Panc1 (cell line): ENCODE measurements around the gene REPIN1. TPM values are rescaled to one million over a fixed set of nuclear protein-coding genes. Genes with fewer than 3 reads are reported as not detected.

ENCODE experiments used
- ATAC-seq: fragments of 200-7000 bp; cut with Tn5 transposase; 2 replicates; pipeline ENCODE4 v1.9.1; 2020; ENCODE audit warnings: mild to moderate bottlenecking, moderate library complexity
- BruUV-seq: library from RNA; stranded (reverse); fragments of 400-500 nt; replicated peaks from 2 replicates; lab custom pipeline; 2021; lab: Mats Ljungman, UMichigan
- CTCF ChIA-PET: fragments of 300-600 bp; sonication (Branson Sonifier 250); formaldehyde crosslinking; loops from one replicate; lab custom pipeline; 2022; ENCODE audit warnings: antibody characterized with exemption; lab: Charles Lee
- POLR2A ChIA-PET: fragments of 300-600 bp; sonication (Branson Sonifier 250); formaldehyde crosslinking; loops from one replicate; lab custom pipeline; 2022; ENCODE audit warnings: antibody characterized with exemption; lab: Charles Lee
- DNase-seq: peaks from one replicate; pipeline ENCODE4 v3.0.0-alpha.2; 2010; ENCODE audit warnings: low read depth, low spot score
- H3K27ac ChIP-seq: 2 replicates; pipeline ENCODE4 v1.5.1; 2011; ENCODE audit warnings: mild to moderate bottlenecking, low read length, inconsistent platforms
- H3K27me3 ChIP-seq: fragments of 200-500 bp; sonication (Bioruptor generic); 2 replicates; pipeline ENCODE4 v1.6.0; 2014; ENCODE audit warnings: low read length, inconsistent platforms; ENCODE audit not compliant: control insufficient read depth, insufficient read depth
- H3K36me3 ChIP-seq: fragments of 200-500 bp; sonication (Bioruptor generic); 2 replicates; pipeline ENCODE4 v1.5.1; 2014; ENCODE audit warnings: inconsistent platforms, mild to moderate bottlenecking, low read length, moderate library complexity; ENCODE audit not compliant: control insufficient read depth, insufficient read depth
- H3K4me1 ChIP-seq: 2 replicates; pipeline ENCODE4 v1.5.1; 2011; ENCODE audit warnings: inconsistent platforms, mild to moderate bottlenecking, low read length, moderate library complexity; ENCODE audit not compliant: control insufficient read depth, insufficient read depth
- H3K4me3 ChIP-seq, 2 experiments: 2 replicates each; pipeline ENCODE4 v1.5.1; 2011 to 2012; ENCODE audit warnings: low read depth in 2 of 2, low read length in 2 of 2, mild to moderate bottlenecking in 2 of 2, inconsistent platforms in 1 of 2, moderate library complexity in 1 of 2
- H3K9me3 ChIP-seq: fragments of 200-500 bp; sonication (Bioruptor generic); 2 replicates; pipeline ENCODE4 v1.5.1; 2014; ENCODE audit warnings: low read depth, mild to moderate bottlenecking, inconsistent platforms, low read length, moderate library complexity; ENCODE audit not compliant: control insufficient read depth, insufficient read depth
- CTCF ChIP-seq: fragments of 450-650 bp; IDR thresholded peaks from 2 replicates; pipeline ENCODE4 v1.5.1; 2017; ENCODE audit warnings: mild to moderate bottlenecking
- POLR2AphosphoS5 ChIP-seq: IDR thresholded peaks from 2 replicates; pipeline ENCODE4 v1.6.1; 2012; ENCODE audit warnings: mild to moderate bottlenecking, low read depth, low read length, moderate library complexity
- REST ChIP-seq, 2 experiments: IDR thresholded peaks; 2 replicates each; pipeline ENCODE4 v1.6.1; 2011 to 2012; ENCODE audit warnings: low read depth in 2 of 2, control low read depth in 1 of 2, low read length in 1 of 2, mild to moderate bottlenecking in 1 of 2, moderate library complexity in 1 of 2; ENCODE audit not compliant: insufficient read depth in 1 of 2
- SIN3A ChIP-seq: IDR thresholded peaks from 2 replicates; pipeline ENCODE4 v1.6.1; 2012; ENCODE audit warnings: low read depth, mild to moderate bottlenecking, low read length, moderate library complexity, borderline replicate concordance; ENCODE audit not compliant: insufficient read depth
- TCF7L2 ChIP-seq: IDR thresholded peaks from 2 replicates; pipeline ENCODE4 v1.6.1; 2011; ENCODE audit warnings: mild to moderate bottlenecking, low read depth, low read length, inconsistent platforms
- in situ Hi-C: cut with HindIII; loops from 2 replicates; pipeline ENCODE4 v1.10.0; 2016; ENCODE audit warnings: low sequenced_read_pairs, low pct_unique_long_range_greater_than_20kb
- intact Hi-C: fragments of 100-400 bp; cut with micrococcal nuclease; formaldehyde crosslinking; loops from one replicate; pipeline ENCODE4 v1.10.0; 2022; ENCODE audit not compliant: unreplicated experiment
- total RNA-seq: library from RNA; stranded (reverse); gene quantifications from one replicate; pipeline ENCODE4 v1.2.1, GENCODE V29; 2021; ENCODE audit not compliant: unreplicated experiment

REPIN1 gene
- total RNA-seq, 1 experiment from 2014 or later: 209 TPM

GRCh38 chr7:150401424-150401790 lies 32.8 kb downstream of the REPIN1 start:
- in situ Hi-C loops: no loop called here
- Histone ChIP-seq H3K9me3 (no peaks in the 10 kb centered on the region), H3K27ac (peak overlapping the region; percentile 44; the same call in 1 of the 2 replicates), H3K27me3 (no peaks in the 10 kb centered on the region), H3K4me1 (peaks cover 55% of the 10 kb centered on the region), H3K4me3 (no peak overlapping the region), H3K36me3 (no peaks in the 10 kb centered on the region)
- no peak for ATAC-seq
- no peak for TF ChIP-seq REST (IDR thresholded peaks at IDR 0.05; ENCODE audit: insufficient read depth in 1 of 2, low read depth in 2 of 2, low read length in 1 of 2)
- intact Hi-C loops: no loop called here
- ChIA-PET POLR2A (interaction anchor here (0.6 kb wide), 1 partner anchor 75 kb away, joined by 16 read pairs; no protein-coding TSS in a partner anchor), CTCF (no interaction called here)
- no TSS peak for BruUV-seq
- DNase-seq: no peak

- Histone ChIP-seq H3K4me1 (peaks cover 62% of the 10 kb centered on the region), H3K27me3 (no peaks in the 10 kb centered on the region), H3K4me3 (no peak overlapping the region), H3K9me3 (no peaks in the 10 kb centered on the region), H3K27ac (peak overlapping the region; percentile 44; the same call in 1 of the 2 replicates), H3K36me3 (no peaks in the 10 kb centered on the region)
- TF ChIP-seq TCF7L2: 0 out of 2 replicates have a peak, but pooled peaks have one; percentile 22
- TF ChIP-seq POLR2AphosphoS5: no peak
- ATAC-seq (no peak), DNase-seq (no peak)
- CTCF ChIA-PET: no interaction called here
- in situ Hi-C loops: no loop called here
- BruUV-seq: no TSS peak
- POLR2A ChIA-PET: interaction anchor here (0.6 kb wide), 1 partner anchor 76 kb away, joined by 16 read pairs; no protein-coding TSS in a partner anchor
- intact Hi-C loops: no loop called here
These were observed 33.4 kb downstream of the REPIN1 start for GRCh38 chr7:150401861-150402631.

- no peak for TF ChIP-seq SIN3A
- TF ChIP-seq TCF7L2: no peak
- no peak for TF ChIP-seq CTCF
- no peak for TF ChIP-seq POLR2AphosphoS5
- no peak for TF ChIP-seq REST (IDR thresholded peaks at IDR 0.05; ENCODE audit: insufficient read depth in 1 of 2, low read depth in 2 of 2, low read length in 1 of 2)
- no peak for DNase-seq
- ChIA-PET CTCF (no interaction called here), POLR2A (no interaction called here)
- BruUV-seq: no TSS peak
- ATAC-seq: no peak
- peaks cover 63% of the 10 kb centered on the region for H3K4me1 ChIP-seq
- no peaks in the 10 kb centered on the region for H3K36me3 ChIP-seq
- no peaks in the 10 kb centered on the region for H3K9me3 ChIP-seq
- H3K4me3 ChIP-seq: no peak overlapping the region
- H3K27ac ChIP-seq: no peak overlapping the region
- intact Hi-C loops: no loop called here
- in situ Hi-C loops: no loop called here
- no peaks in the 10 kb centered on the region for H3K27me3 ChIP-seq
These were observed 34.2 kb downstream of the REPIN1 start for GRCh38 chr7:150402671-150403321.
